GM21737 (cell line): ENCODE results near the gene LYSMD3.

Experiments
- ATAC-seq: cut with Tn5 transposase; IDR thresholded peaks from one replicate; pipeline ENCODE4 v1.9.1; 2021; ENCODE audit warnings: mild to moderate bottlenecking, moderate library complexity; ENCODE audit not compliant: unreplicated experiment

Gene LYSMD3

GRCh38 chr5:90548069-90548593 lies 18.7 kb upstream of the LYSMD3 start:
- ATAC-seq, result no peak

GRCh38 chr5:90547072-90547536 lies 17.7 kb upstream of the LYSMD3 start:
- no peak for ATAC-seq

- no peak for ATAC-seq
Observed at GRCh38 chr5:90546216-90546837, 16.9 kb upstream of the LYSMD3 start.

- no peak for ATAC-seq
Observed at GRCh38 chr5:90545511-90545910, 16.1 kb upstream of the LYSMD3 start.

DNA sequence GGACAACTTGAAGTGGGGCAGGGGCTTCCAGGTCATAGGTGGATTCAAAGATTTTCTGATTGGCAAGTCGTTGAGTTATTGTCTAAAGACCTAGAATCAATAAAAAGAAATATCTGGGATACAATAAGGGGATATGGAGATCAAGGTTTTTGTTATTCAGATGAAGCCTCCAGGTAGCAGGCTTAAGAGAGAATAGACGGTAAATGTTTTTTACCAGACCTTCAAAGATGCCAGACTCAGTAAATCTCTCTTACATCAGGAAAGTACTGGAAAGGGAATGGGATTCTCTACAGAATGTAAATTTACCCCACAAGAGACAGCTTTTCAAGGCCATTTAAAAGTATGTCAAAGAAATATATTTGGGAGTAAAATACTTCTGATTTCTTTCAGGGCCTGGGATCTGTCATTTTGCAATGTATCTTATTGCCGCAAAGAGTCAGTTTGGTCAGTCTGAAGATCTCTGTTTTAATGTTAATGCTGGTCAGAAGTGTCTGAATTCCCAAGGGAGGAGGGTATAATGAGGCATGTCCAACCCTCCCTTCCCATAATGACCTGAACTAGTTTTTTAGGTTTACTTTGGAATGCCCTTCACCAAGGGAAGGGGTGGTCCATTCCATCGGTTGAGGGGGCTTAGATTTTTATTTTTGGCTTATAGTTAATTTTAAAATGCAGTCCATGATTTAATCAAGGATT lies 13.6 kb upstream of the LYSMD3 start:
- ATAC-seq, result no peak

GRCh38 chr5:90534922-90535321 lies 5.5 kb upstream of the LYSMD3 start:
- no peak for ATAC-seq

DNA sequence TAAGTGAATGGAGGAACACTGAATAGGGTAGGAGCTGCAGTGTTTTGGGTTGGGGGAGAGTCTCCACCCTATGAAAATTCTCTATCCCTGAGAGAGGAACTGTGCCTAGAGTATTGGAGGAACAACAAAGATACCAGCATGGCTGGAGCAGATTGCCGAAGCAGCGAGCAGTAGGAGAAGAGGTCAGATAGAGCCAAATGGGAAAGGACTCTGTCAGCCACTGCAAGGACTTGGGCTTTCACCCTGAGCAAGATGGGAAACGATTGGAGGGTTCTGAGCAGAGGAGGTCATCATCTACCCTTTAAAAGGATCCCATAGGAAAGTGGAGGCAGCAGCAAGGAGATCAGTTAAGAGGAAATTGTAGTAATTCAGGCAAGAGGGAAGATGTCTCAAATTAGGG lies 4.4 kb upstream of the LYSMD3 start:
- ATAC-seq, result no peak

GRCh38 chr5:90530736-90531487 lies 1.5 kb upstream of the LYSMD3 start:
- no peak for ATAC-seq

DNA sequence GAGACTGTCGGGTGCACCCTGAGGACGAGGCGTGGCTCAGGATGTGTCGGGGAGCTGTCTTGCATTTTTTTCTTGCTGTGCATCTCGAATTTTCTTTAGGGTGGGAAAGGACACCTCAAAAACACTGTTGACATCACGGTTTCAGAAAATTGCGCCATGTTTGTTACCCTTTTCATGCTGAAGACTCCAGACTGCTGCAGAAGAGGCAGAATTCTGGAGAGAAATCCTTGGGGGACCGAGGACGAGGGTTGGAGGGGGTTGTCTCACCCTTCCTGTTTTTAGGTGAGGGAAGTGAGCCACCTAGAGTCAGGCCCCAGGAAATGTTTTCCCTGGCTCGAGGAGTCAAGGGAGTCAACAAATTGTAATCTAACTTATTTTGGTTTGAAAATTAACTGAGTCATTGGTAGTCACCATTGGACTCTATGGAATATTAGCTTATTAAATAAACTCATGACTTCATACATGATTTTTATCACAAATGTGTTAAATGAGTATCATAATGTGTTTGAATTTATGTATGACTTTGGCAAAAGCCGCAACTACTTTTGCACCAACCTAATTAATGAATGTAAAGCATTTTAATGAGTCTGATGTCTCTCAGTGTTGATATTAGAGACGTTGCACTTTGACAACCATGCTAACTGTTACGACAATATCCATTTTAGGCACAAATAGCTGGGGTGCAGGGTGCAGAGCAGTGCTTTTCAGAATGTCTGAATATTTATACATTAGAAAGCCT lies 724 bp upstream of the LYSMD3 start:
- ATAC-seq, result peak; percentile 43

- no peak for ATAC-seq
Observed at GRCh38 chr5:90528601-90529193, 687 bp downstream of the LYSMD3 start.

DNA sequence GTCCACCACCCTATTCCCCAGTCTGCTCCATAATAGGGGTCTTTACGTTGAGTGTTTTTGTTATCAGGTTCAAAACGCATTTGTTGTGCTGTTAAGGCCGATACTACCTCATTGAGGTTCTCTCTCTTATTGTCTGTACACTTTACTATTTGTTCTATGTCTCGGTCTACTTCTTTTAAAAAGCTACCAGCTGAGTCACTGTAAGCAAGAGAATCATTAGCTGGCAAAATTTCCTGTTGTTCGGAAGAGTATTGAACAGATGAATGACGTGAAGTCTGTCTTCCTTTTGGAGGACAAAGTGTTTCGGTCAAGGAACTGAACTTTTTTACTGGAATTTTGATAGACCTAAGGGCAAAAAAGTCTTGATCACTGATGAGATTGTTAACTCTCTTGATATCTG lies 10.3 kb downstream of the LYSMD3 start:
- no peak for ATAC-seq

DNA sequence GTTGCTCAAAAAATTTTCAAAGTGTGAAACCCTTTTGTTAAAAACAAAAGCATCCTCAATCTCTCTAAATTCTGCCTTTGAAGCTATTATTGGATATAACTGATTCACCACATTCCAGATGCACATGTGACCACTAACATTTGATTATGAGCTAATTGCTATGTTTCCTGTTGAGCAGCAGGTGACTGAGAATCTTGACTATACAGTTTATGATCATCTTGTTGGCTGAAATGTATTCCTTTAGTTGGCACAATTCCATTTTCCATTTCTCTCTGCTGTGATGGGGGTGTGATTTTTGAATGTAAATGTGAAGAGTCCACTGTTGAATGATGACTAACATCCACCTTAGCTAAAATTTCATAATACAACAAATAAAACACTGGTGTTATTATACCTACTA lies 10.7 kb downstream of the LYSMD3 start:
- no peak for ATAC-seq

DNA sequence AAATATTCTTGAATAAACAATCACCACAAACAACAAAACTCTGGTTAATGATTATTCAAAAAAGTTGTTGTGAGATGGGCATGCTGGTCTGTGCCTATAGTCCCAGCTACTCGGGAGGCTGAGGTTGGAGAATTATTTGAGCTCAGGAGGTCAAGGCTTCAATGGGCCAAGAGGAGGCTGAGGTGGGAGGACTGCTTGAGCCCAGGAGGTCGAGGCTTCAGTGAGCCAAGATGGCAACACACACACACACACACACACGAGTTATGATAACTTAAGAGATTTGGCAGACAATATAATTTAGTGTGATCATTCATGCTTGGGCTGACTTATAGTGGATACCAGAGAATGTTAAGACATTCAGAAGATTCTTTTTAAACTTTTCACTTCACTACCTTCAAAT lies 14.9 kb downstream of the LYSMD3 start:
- no peak for ATAC-seq

GRCh38 chr5:90510438-90510837 lies 18.9 kb downstream of the LYSMD3 start:
- no peak for ATAC-seq

DNA sequence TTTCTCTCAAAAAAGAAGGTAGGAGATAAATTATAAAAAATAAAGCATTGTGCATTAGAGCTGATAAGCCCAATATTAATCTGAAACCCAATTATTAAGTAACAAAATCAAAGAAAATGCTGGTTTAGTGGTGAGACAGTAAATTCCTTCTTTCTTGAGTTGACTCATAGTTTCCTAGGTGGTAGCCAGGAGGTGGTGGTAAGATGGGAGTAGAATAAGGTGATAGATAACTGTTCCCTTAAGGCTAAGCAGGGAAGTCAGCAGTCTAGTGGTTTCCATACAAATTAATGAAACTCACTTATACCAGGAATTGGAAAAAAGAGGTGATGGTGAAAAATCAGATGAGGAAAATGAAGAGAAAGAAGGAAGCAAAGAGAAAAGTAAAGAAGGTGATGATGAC lies 23.2 kb downstream of the LYSMD3 start:
- ATAC-seq, result no peak

GRCh38 chr5:90504743-90505142 lies 24.6 kb downstream of the LYSMD3 start:
- ATAC-seq, result no peak

DNA sequence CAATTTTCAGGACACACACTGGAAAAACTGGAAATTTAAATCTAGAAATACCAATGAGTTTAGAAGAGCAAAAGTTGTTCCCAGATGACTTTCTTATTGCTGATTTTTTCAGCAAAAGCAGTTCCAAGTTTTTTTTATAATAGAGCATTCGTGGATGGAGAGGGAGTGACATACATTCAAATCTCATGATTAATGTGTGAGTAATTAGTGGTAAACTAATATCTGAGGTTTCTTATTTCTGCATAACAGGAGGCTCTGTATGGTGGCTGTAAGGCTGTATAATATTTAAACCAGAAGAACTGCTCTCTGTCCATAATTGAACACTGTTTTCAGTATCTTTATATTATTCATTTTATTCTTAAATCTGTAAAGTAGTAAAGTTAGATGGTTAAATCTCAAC lies 25.8 kb downstream of the LYSMD3 start:
- no peak for ATAC-seq

- ATAC-seq, result no peak
Observed at GRCh38 chr5:90495146-90495545, 34.2 kb downstream of the LYSMD3 start.

- ATAC-seq, result no peak
Observed at GRCh38 chr5:90494043-90494442, 35.3 kb downstream of the LYSMD3 start.

GRCh38 chr5:90488791-90489190 lies 40.6 kb downstream of the LYSMD3 start:
- no peak for ATAC-seq

DNA sequence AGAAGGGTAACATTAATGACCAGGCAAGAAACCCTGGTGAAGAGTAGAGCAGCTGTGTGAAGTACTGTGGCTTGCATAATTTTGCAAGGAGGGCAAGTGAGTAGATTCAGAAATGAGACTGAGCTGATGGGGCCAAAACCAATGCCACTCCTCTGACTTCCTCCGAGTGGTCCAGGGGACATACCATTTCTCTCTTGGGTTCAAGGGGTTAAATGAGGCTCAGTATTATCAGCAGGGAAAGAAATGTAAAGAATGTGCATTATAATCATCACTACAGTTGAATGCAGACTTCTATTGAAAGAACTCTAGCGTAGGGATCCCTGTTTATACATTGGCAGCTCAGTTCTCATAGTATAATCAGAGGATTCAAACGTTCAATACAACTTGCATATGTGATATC lies 44.8 kb downstream of the LYSMD3 start:
- no peak for ATAC-seq
